HCT116 (cell line): ENCODE measurements around the gene RBM47.

Source experiments
- CBX3 ChIP-seq: IDR thresholded peaks from 2 replicates; pipeline ENCODE4 v1.6.1; 2012; ENCODE audit warnings: low read depth
- CTCF ChIP-seq, 3 experiments: fragments of 200-600 bp in 1 of 3; sonication (generic) in 1 of 3; IDR thresholded peaks in 2 of 3; conservative IDR thresholded peaks in 1 of 3; 2 replicates each; pipeline ENCODE4 v1.5.1; 2012 to 2017; ENCODE audit warnings: low read depth in 2 of 3, low read length in 2 of 3, antibody characterized with exemption in 1 of 3, borderline replicate concordance in 1 of 3, control low read depth in 1 of 3, mild to moderate bottlenecking in 1 of 3, mixed read lengths in 1 of 3, mixed run types in 1 of 3, moderate library complexity in 1 of 3; ENCODE audit not compliant: insufficient read depth in 1 of 3
- EZH2 ChIP-seq: fragments of 200-600 bp; sonication (generic); IDR thresholded peaks from 2 replicates; pipeline ENCODE4 v1.6.1; 2017; ENCODE audit warnings: antibody characterized with exemption, mixed run types
- POLR2A ChIP-seq: IDR thresholded peaks from 2 replicates; pipeline ENCODE4 v1.7.0; 2011; ENCODE audit warnings: borderline replicate concordance; ENCODE audit not compliant: insufficient read depth, insufficient read length; ENCODE audit errors: extremely low read depth
- POLR2AphosphoS5 ChIP-seq: IDR thresholded peaks from 2 replicates; pipeline ENCODE4 v1.6.1; 2011; ENCODE audit warnings: mild to moderate bottlenecking, low read depth, low read length, moderate library complexity
- SIN3A ChIP-seq: IDR thresholded peaks from 2 replicates; pipeline ENCODE4 v1.6.1; 2012; ENCODE audit warnings: low read depth
- SP1 ChIP-seq: IDR thresholded peaks from 2 replicates; pipeline ENCODE4 v1.6.1; 2012; ENCODE audit warnings: low read depth
- YY1 ChIP-seq: IDR thresholded peaks from 2 replicates; pipeline ENCODE4 v1.6.1; 2011; ENCODE audit warnings: low read length, low read depth, moderate library complexity, mild to moderate bottlenecking; ENCODE audit not compliant: insufficient replicate concordance; ENCODE audit errors: extremely low read depth
- ZNF274 ChIP-seq: fragments of 200-500 bp; sonication (Bioruptor generic); IDR thresholded peaks from 2 replicates; pipeline ENCODE4 v1.6.1; 2014; ENCODE audit warnings: mild to moderate bottlenecking, low read depth, low read length, inconsistent platforms

GRCh38 chr4:40573593-40574311 is 55.9 kb downstream of the RBM47 start:
- no peak for TF ChIP-seq YY1
- no peak for TF ChIP-seq CTCF (IDR thresholded peaks at IDR 0.05 in 2 of 3, conservative IDR thresholded peaks at IDR 0.05 in 1 of 3; ENCODE audit: borderline replicate concordance in 1 of 3, insufficient read depth in 1 of 3, low read depth in 2 of 3, low read length in 2 of 3)
- TF ChIP-seq POLR2AphosphoS5 = no peak
- no peak for TF ChIP-seq SIN3A
- no peak for TF ChIP-seq SP1
- no peak for TF ChIP-seq POLR2A
- no peak for TF ChIP-seq EZH2
- TF ChIP-seq CBX3 = no peak
- no peak for TF ChIP-seq ZNF274
